ENCODE results near the gene LIN37. TPM values are rescaled to one million over a fixed set of nuclear protein-coding genes. Genes with fewer than 3 reads are reported as not detected.

The LIN37 gene
- total RNA-seq, 1 experiment from 2014 or later, result 23.5 TPM

GRCh38 chr19:35715981-35716800, 32.2 kb upstream of the LIN37 start:
- CTCF ChIA-PET, result interaction anchor here (0.6 kb wide), 1 partner anchor 22 kb away, joined by 3 read pairs; no protein-coding TSS in a partner anchor
- in situ Hi-C loops (cut with HindIII; ENCODE audit: low pct_unique_long_range_greater_than_20kb, low sequenced_read_pairs) (no loop called here), intact Hi-C loops (cut with micrococcal nuclease; ENCODE audit: unreplicated experiment) (loop anchor here (2.0 to 10.0 kb wide), 2 partner anchors 21 to 161 kb away; no protein-coding TSS in a partner anchor)
- Histone ChIP-seq H3K36me3 (ENCODE audit: control insufficient read depth, insufficient read depth, low read length) (no peaks in the 10 kb centered on the region; the same call in 1 of the 2 replicates), H3K4me1 (ENCODE audit: control insufficient read depth, insufficient read depth, low read length) (peaks cover 16% of the 10 kb centered on the region), H3K27ac (ENCODE audit: low read length) (peak overlapping the region; percentile 89), H3K4me3 (ENCODE audit: low read depth in 2 of 2, low read length in 2 of 2) (peak overlapping the region; percentile 73 to 87), H3K9me3 (ENCODE audit: control insufficient read depth, insufficient read depth, low read depth, low read length) (no peaks in the 10 kb centered on the region), H3K27me3 (ENCODE audit: control insufficient read depth, insufficient read depth, low read length) (no peaks in the 10 kb centered on the region)
- BruUV-seq (replicated peaks), result TSS peak; percentile 65
- ATAC-seq (peak; percentile 50), DNase-seq (ENCODE audit: low read depth, low spot score) (no peak)
- POLR2A ChIA-PET, result no interaction called here
- TF ChIP-seq POLR2AphosphoS5 (IDR thresholded peaks at IDR 0.05; ENCODE audit: low read depth, low read length), result no peak
- TF ChIP-seq CTCF (IDR thresholded peaks at IDR 0.05), result no peak
- TF ChIP-seq SIN3A (IDR thresholded peaks at IDR 0.05; ENCODE audit: borderline replicate concordance, insufficient read depth, low read depth, low read length), result no peak
- TF ChIP-seq TCF7L2 (IDR thresholded peaks at IDR 0.05; ENCODE audit: low read depth, low read length), result no peak
- TF ChIP-seq REST (IDR thresholded peaks at IDR 0.05; ENCODE audit: insufficient read depth in 1 of 2, low read depth in 2 of 2, low read length in 1 of 2), result 0 out of 4 replicates have a peak, but pooled peaks of 1 of the 2 experiments have one; percentile 15

GRCh38 chr19:35716801-35717664, 31.3 kb upstream of the LIN37 start:
- ChIA-PET CTCF (no interaction called here), POLR2A (no interaction called here)
- no TSS peak for BruUV-seq (replicated peaks)
- ATAC-seq (peak; percentile 92), DNase-seq (ENCODE audit: low read depth, low spot score) (peak; percentile 77)
- Histone ChIP-seq H3K9me3 (ENCODE audit: control insufficient read depth, insufficient read depth, low read depth, low read length) (no peaks in the 10 kb centered on the region), H3K4me1 (ENCODE audit: control insufficient read depth, insufficient read depth, low read length) (peaks cover 16% of the 10 kb centered on the region), H3K27me3 (ENCODE audit: control insufficient read depth, insufficient read depth, low read length) (no peaks in the 10 kb centered on the region), H3K4me3 (ENCODE audit: low read depth in 2 of 2, low read length in 2 of 2) (peak overlapping the region; percentile 73 to 87), H3K27ac (ENCODE audit: low read length) (peak overlapping the region; percentile 89), H3K36me3 (ENCODE audit: control insufficient read depth, insufficient read depth, low read length) (peaks cover 4% of the 10 kb centered on the region; the same call in 1 of the 2 replicates)
- no peak for TF ChIP-seq TCF7L2 (IDR thresholded peaks at IDR 0.05; ENCODE audit: low read depth, low read length)
- peak; percentile 100 for TF ChIP-seq CTCF (IDR thresholded peaks at IDR 0.05)
- no peak for TF ChIP-seq REST (IDR thresholded peaks at IDR 0.05; ENCODE audit: insufficient read depth in 1 of 2, low read depth in 2 of 2, low read length in 1 of 2)
- TF ChIP-seq SIN3A (IDR thresholded peaks at IDR 0.05; ENCODE audit: borderline replicate concordance, insufficient read depth, low read depth, low read length), result peak; percentile 89; the same call in 1 of the 2 replicates
- 0 out of 2 replicates have a peak, but pooled peaks have one; percentile 23 for TF ChIP-seq POLR2AphosphoS5 (IDR thresholded peaks at IDR 0.05; ENCODE audit: low read depth, low read length)
- in situ Hi-C loops (cut with HindIII; ENCODE audit: low pct_unique_long_range_greater_than_20kb, low sequenced_read_pairs), result no loop called here
- intact Hi-C loops (cut with micrococcal nuclease; ENCODE audit: unreplicated experiment), result loop anchor here (2.0 to 10.0 kb wide), 2 partner anchors 22 to 162 kb away; no protein-coding TSS in a partner anchor

Measured in Panc1 (cell line).